Measurements from ENCODE around the gene HNRNPUL2.
A peak's percentile ranks its signal among the peaks of the same experiment; 100 is the strongest.
"Not testable (repeated sequence)": the region's sequence is repeated elsewhere in the genome, so short reads cannot be mapped to it uniquely, and the experiment has no call there.

HNRNPUL2 gene

GRCh38 chr11:62706850-62707247 lies 20.4 kb downstream of the HNRNPUL2 start:
- H3K4me3 ChIP-seq (ENCODE audit: low read depth, low read length): no peak overlapping the region

DNA sequence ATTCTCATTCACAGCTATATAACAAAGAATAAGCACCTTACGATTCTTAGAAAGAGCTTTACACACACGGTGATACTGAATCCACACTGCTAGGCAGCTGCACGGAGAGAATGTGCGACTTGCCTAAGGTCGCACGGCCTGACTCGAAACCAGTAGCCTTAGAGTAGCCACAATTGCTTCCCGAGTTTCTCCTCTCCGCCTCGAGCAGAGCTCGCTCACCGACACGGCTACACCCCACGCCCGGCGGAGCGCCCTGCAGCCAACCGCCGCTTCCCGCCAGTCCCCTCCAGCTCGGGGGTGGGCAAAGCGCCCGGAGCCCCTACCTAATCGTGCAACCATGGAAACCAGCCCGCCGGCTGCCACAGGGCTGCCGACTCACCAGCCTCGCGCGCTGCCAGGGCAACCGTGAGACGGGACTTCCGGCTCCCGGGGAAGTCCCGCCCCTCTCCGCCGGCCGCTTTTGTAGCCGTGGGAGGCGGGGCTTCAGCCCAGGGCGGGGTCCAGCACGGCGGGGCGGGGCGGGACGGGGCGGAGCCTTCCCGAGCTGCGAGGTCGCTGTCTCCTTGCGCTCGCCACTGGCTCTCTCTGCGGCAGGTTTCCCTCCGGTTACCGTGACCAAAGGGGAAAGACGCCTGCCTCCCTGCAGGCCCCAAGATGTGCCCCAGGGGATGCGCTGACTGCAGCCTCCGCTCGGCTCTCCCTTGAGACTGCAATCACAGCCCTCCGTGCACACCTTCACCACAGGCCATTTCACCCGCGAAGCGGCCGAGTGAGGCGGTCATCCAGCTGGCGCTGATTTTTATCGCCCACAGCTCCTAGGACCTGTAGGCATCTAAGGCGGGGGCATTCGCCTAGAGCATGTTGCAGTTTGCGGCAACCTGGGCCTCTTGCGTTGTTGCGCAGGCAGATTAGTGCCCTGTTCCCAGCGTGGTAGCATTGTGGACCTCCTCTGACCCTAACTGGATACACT lies 21.1 kb downstream of the HNRNPUL2 start:
- H3K4me3 ChIP-seq (ENCODE audit: low read depth, low read length): peak overlapping the region; percentile 73
- TF ChIP-seq, protein P1, sequence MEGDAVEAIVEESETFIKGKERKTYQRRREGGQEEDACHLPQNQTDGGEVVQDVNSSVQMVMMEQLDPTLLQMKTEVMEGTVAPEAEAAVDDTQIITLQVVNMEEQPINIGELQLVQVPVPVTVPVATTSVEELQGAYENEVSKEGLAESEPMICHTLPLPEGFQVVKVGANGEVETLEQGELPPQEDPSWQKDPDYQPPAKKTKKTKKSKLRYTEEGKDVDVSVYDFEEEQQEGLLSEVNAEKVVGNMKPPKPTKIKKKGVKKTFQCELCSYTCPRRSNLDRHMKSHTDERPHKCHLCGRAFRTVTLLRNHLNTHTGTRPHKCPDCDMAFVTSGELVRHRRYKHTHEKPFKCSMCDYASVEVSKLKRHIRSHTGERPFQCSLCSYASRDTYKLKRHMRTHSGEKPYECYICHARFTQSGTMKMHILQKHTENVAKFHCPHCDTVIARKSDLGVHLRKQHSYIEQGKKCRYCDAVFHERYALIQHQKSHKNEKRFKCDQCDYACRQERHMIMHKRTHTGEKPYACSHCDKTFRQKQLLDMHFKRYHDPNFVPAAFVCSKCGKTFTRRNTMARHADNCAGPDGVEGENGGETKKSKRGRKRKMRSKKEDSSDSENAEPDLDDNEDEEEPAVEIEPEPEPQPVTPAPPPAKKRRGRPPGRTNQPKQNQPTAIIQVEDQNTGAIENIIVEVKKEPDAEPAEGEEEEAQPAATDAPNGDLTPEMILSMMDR (IDR thresholded peaks at IDR 0.05; ENCODE audit: low read depth, low read length): no peak

More at GRCh38 chr11:62706850-62707247, 20.4 kb downstream of the HNRNPUL2 start:
- TF ChIP-seq, protein P1 (IDR thresholded peaks at IDR 0.05; ENCODE audit: low read depth, low read length): no peak

DNA sequence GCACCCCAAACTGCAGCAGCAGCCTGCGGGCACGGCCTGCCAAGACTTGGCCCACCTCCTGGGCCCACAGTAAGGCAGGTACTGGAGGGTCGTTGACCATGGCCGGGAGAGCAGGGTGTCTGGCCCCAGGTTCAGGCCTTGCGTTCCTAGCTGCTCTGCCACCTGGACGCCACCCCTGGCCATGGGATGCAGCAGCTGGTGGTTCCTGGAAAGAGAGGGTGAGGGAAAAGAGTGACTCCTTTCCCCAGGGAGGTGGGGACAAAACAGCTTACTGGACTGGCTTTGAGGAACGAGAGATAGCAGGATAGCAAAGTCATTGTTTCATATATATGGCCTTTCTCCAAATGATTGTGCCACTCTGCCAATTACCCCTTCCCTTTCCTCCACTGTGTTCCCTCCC lies 21.8 kb downstream of the HNRNPUL2 start:
- TF ChIP-seq, protein P1 (IDR thresholded peaks at IDR 0.05; ENCODE audit: low read depth, low read length): no peak
- peak overlapping the region; percentile 73 for H3K4me3 ChIP-seq (ENCODE audit: low read depth, low read length)

DNA sequence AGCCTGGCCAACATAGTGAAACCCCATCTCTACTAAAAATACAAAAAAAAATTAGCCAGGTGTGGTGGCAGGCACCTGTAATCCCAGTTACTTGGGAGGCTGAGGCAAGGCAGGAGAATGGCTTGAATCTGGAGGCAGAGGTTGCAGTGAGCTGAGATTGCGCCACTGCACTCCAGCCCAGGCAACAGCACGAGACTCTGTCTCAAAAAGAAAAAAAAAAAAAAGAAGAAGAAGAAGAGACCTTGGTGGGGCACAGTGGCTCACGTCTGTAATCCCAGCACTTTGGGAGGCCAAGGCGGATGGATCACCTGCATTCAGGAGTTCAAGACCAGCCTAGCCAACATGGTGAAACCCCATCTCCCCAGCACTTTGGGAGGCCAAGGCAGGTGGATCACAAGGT lies 23.3 kb downstream of the HNRNPUL2 start:
- not testable (repeated sequence) for H3K4me3 ChIP-seq (ENCODE audit: low read depth, low read length)

- TF ChIP-seq, protein P1 (IDR thresholded peaks at IDR 0.05; ENCODE audit: low read depth, low read length): no peak
- H3K4me3 ChIP-seq (ENCODE audit: low read depth, low read length): no peak overlapping the region
Observed at GRCh38 chr11:62702246-62702645, 25.0 kb downstream of the HNRNPUL2 start.

DNA sequence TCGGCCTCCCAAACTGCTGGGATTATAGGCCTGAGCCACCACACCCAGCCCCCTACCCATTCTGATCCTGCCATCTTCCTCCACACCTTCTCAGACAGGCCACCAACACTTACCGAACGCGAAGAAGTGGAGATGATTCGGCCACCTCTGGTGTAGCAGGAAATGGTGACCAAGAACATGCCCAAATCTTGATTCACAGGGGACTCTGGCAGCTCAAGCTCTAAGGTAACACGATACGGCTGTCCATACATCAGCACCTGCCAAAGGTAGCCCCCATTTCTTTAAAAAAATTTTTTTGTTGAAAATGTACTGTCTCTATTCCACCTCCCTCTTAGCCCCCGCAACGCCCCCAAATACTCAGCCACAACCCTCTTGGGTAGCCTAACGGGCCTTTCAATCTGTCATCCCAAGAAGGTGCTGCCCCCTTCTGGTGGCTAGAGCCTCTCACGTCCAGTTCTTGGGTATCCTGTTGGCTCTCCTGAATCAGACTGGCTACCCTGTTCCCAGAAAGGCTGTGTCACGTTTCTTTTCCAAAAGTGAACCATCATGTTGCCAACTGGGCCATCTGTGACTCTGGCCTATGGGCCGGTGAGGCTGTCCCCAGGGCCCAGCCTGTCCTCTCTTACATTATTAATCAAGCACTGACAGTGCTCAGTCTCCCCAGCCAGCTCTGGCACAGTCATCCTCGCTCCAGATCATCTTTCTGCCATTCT lies 32.6 kb downstream of the HNRNPUL2 start:
- no peak overlapping the region for H3K4me3 ChIP-seq (ENCODE audit: low read depth, low read length)
- TF ChIP-seq, protein P1 (IDR thresholded peaks at IDR 0.05; ENCODE audit: low read depth, low read length): peak; percentile 79

DNA sequence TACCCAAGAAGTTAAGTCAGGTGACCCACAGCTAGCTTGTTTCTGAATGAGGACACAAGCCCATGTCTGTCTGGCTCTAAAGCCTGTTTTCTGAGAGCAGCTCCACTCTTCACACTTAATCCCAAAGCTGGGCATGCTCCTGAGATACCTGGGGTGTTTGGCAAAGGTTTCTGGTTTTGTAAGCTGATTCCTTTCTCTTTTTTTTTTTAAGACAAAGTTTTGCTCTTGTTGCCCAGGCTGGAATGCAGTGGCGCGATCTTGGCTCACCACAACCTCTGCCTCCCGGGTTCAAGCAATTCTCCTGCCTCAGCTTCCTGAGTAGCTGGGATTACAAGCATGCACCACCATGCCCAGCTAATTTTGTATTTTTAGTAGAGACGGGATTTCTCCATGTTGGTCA lies 33.6 kb downstream of the HNRNPUL2 start:
- not testable (repeated sequence) for H3K4me3 ChIP-seq (ENCODE audit: low read depth, low read length)

Measured in WI38 (cell line).